Nephron (organoid): ENCODE data around the gene CCDC187.

Source experiments
- H3K27ac Mint-ChIP-seq, 3 experiments: 2 replicates each; pipeline ENCODE4 v1.8.0; 2020; ENCODE audit warnings: mixed read lengths in 3 of 3, mild to moderate bottlenecking in 2 of 3, moderate library complexity in 1 of 3
- H3K27me3 Mint-ChIP-seq: 2 replicates; pipeline ENCODE4 v1.8.0; 2021; ENCODE audit warnings: low read depth, mild to moderate bottlenecking, moderate library complexity, mixed read lengths
- H3K36me3 Mint-ChIP-seq: 2 replicates; pipeline ENCODE4 v1.8.0; 2020; ENCODE audit warnings: low read depth, mixed read lengths
- H3K4me1 Mint-ChIP-seq: 2 replicates; pipeline ENCODE4 v1.8.0; 2020; ENCODE audit warnings: mixed read lengths
- H3K4me3 Mint-ChIP-seq, 3 experiments: 2 replicates each; pipeline ENCODE4 v1.8.0; 2020; ENCODE audit warnings: mild to moderate bottlenecking in 3 of 3, mixed read lengths in 3 of 3, moderate library complexity in 2 of 3
- H3K9me3 Mint-ChIP-seq: 2 replicates; pipeline ENCODE4 v1.8.0; 2020; ENCODE audit warnings: mixed read lengths
- TF ChIP-seq, protein P1 (sequence below), 3 experiments: fragments of 200-600 bp; sonication (generic); IDR thresholded peaks; one replicate each; pipeline ENCODE4 v1.5.0; 2021; ENCODE audit warnings: antibody characterized with exemption in 3 of 3; ENCODE audit not compliant: unreplicated experiment in 3 of 3

The CCDC187 gene

DNA sequence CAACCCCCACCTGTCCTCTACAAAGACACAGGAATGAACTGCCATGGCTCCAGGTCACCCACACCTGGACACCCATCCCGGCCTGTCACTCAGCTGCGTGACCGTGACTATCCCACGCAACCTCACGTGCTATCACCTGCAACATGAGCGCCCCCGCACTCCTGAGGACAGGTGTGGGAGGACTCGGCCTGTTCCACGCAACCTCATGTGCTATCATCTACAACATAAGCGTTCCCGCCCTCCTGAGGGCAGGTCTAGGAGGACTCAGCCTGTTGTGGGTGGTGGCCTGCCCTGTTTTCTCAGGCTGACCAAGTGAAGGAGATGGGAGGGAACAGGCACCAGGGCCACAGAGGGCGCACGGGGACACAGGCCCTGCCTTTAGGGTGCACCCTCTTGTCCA is 62.4 kb downstream of the CCDC187 start:
- peaks cover under 1% of the 10 kb centered on the region for H3K27me3 Mint-ChIP-seq
- no peak overlapping the region for H3K4me3 Mint-ChIP-seq
- TF ChIP-seq, protein P1, sequence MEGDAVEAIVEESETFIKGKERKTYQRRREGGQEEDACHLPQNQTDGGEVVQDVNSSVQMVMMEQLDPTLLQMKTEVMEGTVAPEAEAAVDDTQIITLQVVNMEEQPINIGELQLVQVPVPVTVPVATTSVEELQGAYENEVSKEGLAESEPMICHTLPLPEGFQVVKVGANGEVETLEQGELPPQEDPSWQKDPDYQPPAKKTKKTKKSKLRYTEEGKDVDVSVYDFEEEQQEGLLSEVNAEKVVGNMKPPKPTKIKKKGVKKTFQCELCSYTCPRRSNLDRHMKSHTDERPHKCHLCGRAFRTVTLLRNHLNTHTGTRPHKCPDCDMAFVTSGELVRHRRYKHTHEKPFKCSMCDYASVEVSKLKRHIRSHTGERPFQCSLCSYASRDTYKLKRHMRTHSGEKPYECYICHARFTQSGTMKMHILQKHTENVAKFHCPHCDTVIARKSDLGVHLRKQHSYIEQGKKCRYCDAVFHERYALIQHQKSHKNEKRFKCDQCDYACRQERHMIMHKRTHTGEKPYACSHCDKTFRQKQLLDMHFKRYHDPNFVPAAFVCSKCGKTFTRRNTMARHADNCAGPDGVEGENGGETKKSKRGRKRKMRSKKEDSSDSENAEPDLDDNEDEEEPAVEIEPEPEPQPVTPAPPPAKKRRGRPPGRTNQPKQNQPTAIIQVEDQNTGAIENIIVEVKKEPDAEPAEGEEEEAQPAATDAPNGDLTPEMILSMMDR (IDR thresholded peaks at IDR 0.05; ENCODE audit: unreplicated experiment in 3 of 3) = no peak
- no peaks in the 10 kb centered on the region for H3K36me3 Mint-ChIP-seq
- peaks cover 27% of the 10 kb centered on the region for H3K4me1 Mint-ChIP-seq
- no peak overlapping the region for H3K27ac Mint-ChIP-seq
- no peaks in the 10 kb centered on the region for H3K9me3 Mint-ChIP-seq

DNA sequence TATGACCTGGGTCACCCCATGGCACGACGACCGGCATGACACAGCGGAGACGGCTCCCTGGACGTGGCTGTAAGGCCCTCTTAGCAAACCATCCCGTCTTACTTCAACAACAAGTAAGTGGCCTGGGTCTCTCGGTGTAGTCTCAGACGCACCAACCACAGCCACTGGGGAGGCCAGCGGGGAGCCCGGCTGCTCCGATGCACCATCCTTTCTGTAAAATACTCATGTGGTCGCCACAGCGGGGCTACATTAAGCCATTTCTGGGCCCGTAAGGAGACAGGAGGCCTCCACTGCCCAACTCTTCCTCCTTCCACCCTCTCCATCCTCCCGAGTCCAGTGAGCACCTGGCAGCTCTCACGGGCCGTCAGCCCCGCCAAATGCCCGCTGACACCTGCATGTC is 63.0 kb downstream of the CCDC187 start:
- Mint-ChIP-seq H3K9me3 (no peaks in the 10 kb centered on the region), H3K27me3 (no peaks in the 10 kb centered on the region), H3K36me3 (no peaks in the 10 kb centered on the region), H3K4me1 (peaks cover 27% of the 10 kb centered on the region), H3K4me3 (no peak overlapping the region), H3K27ac (no peak overlapping the region)
- TF ChIP-seq, protein P1 (IDR thresholded peaks at IDR 0.05; ENCODE audit: unreplicated experiment in 3 of 3) = no peak

DNA sequence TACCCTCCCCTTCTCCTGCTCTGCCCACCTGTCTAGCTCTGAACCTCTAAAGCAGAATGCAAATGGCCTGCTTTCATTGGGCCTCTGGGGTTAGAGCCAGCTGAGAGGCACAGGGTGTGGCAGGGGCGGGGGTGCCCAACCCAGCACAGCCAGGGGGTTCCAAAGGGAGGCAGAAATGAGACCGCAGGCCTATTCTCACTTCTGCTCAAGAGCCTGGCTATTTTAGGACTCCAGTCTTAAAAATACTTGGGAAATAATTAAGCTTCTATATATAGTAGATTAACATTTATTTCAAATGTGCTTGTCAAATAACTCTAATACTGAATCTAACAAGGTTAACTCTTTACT is 63.9 kb downstream of the CCDC187 start:
- H3K27ac Mint-ChIP-seq = no peak overlapping the region
- H3K4me1 Mint-ChIP-seq = peaks cover 25% of the 10 kb centered on the region
- H3K4me3 Mint-ChIP-seq = no peak overlapping the region
- no peaks in the 10 kb centered on the region for H3K27me3 Mint-ChIP-seq
- TF ChIP-seq, protein P1 (IDR thresholded peaks at IDR 0.05; ENCODE audit: unreplicated experiment in 3 of 3) = no peak
- no peaks in the 10 kb centered on the region for H3K9me3 Mint-ChIP-seq
- H3K36me3 Mint-ChIP-seq = peaks cover 2% of the 10 kb centered on the region

DNA sequence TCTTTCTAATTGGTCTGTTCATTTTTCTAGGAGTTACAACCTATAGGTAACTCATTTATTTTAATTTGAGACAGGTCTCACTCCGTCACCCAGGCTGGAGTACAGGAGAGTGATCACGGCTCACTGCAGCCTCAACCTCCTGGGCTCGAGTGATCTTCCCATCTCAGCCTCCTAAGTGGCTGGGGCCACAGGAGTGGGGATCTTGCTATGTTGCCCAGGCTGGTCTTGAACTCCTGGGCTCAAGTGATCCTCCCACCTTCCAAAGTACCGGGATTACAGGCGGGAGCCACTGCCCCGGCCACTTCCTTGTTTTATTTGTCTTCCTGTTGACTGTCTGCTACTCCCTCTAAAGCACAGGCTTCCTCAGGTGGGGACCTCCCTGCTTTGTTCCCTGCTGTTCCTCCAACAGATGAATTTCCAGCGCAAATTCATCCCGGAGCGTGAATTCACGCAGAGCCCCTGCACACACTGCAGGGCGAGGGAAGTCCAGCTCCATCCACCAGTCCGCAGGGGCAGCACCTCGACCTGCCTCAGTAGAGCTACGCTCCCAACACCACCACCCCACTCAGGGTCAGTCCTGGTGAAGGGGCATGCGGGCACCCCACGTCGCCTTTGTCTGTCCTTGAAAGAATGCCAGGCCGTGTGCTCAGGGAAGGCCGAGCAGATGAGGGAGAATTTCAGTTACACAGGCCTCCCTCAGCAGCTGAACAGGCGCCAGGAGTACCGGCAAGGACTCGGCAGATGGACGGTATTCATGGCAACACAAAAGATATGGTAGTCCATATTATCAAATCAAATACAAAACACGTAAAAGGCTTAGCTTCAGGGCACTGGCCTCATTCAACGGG is 64.5 kb downstream of the CCDC187 start:
- Mint-ChIP-seq H3K27ac (no peak overlapping the region), H3K27me3 (no peaks in the 10 kb centered on the region), H3K9me3 (no peaks in the 10 kb centered on the region), H3K4me1 (peaks cover 19% of the 10 kb centered on the region), H3K4me3 (no peak overlapping the region), H3K36me3 (peaks cover 4% of the 10 kb centered on the region)
- TF ChIP-seq, protein P1 (IDR thresholded peaks at IDR 0.05; ENCODE audit: unreplicated experiment in 3 of 3) = no peak

DNA sequence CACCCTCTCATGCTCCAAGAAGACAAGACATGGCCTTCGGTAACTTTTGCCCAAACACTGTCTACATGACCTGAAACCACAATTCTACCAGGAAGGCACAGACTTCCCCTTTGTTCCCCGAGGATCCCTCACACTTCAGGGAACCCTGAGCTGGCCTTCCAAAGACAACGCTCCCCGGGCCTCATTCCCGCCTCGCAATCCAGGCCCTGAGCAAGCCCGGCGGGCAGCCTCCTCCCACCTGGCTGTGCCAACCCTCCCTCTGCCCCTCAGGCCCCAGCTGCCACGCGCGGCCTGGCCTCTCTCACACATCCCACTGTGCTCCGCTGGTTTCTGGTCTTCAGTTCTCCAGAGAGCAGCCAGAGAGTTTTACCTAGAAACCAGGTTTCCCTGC is 65.6 kb downstream of the CCDC187 start:
- Mint-ChIP-seq H3K4me3 (no peak overlapping the region), H3K9me3 (no peaks in the 10 kb centered on the region), H3K27ac (no peak overlapping the region), H3K36me3 (peaks cover 6% of the 10 kb centered on the region), H3K27me3 (no peaks in the 10 kb centered on the region), H3K4me1 (peaks cover 12% of the 10 kb centered on the region)
- TF ChIP-seq, protein P1 (IDR thresholded peaks at IDR 0.05; ENCODE audit: unreplicated experiment in 3 of 3) = no peak
